ENCODE results near the gene ZNF574.

DNA sequence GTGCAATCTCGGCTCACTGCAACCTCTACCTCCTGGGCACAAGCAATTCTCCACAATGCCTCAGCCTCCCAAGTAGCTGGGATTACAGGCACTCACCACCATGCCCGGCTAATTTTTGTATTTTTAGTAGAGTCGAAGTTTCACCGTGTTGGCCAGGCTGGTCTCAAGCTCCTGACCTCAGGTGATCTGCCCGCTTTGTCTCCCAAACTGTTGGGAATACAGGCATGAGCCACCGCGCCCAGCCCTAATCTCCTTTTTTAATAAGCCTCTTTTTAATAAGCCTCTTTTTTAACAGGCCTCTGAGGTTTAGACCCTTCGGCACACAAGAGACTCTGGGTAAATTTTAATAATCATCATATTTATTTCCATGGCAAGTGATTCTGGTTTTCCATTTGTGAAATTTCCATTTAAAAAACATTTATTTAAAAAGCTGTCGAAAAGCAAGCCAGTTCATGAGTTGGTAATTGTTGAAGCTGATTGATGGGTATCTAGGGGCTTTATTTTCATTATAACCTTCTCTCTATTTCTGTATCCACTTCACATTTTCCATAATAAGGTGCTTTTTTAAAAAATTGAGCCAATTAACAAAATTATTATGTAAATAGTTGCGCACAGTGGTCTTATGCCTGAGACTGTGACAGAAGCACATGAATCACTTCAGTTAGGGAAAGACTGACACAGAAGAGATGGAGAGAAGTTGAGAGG is 44.5 kb downstream of the ZNF574 start:
- no peak for TF ChIP-seq POLR2A (IDR thresholded peaks at IDR 0.05)
- TF ChIP-seq POLR2AphosphoS5 (IDR thresholded peaks at IDR 0.05): no peak

Data from prostate gland (tissue), 1 donor.